GM12874 (cell line): ENCODE measurements around the gene HSD3B7.

Source experiments
- TF ChIP-seq, protein P1 (sequence below): IDR thresholded peaks from 2 replicates; pipeline ENCODE4 v1.5.1; 2011; ENCODE audit warnings: low read depth, mild to moderate bottlenecking, control low read depth, low read length, moderate library complexity; ENCODE audit not compliant: insufficient read depth

The HSD3B7 gene

GRCh38 chr16:31006589-31006988 is 21.6 kb downstream of the HSD3B7 start:
- TF ChIP-seq, protein P1, sequence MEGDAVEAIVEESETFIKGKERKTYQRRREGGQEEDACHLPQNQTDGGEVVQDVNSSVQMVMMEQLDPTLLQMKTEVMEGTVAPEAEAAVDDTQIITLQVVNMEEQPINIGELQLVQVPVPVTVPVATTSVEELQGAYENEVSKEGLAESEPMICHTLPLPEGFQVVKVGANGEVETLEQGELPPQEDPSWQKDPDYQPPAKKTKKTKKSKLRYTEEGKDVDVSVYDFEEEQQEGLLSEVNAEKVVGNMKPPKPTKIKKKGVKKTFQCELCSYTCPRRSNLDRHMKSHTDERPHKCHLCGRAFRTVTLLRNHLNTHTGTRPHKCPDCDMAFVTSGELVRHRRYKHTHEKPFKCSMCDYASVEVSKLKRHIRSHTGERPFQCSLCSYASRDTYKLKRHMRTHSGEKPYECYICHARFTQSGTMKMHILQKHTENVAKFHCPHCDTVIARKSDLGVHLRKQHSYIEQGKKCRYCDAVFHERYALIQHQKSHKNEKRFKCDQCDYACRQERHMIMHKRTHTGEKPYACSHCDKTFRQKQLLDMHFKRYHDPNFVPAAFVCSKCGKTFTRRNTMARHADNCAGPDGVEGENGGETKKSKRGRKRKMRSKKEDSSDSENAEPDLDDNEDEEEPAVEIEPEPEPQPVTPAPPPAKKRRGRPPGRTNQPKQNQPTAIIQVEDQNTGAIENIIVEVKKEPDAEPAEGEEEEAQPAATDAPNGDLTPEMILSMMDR, result no peak

- TF ChIP-seq, protein P1, result no peak
These were observed 22.7 kb downstream of the HSD3B7 start for GRCh38 chr16:31007684-31008083.

- TF ChIP-seq, protein P1, result no peak
These were observed 23.1 kb downstream of the HSD3B7 start for GRCh38 chr16:31008149-31008548.

DNA sequence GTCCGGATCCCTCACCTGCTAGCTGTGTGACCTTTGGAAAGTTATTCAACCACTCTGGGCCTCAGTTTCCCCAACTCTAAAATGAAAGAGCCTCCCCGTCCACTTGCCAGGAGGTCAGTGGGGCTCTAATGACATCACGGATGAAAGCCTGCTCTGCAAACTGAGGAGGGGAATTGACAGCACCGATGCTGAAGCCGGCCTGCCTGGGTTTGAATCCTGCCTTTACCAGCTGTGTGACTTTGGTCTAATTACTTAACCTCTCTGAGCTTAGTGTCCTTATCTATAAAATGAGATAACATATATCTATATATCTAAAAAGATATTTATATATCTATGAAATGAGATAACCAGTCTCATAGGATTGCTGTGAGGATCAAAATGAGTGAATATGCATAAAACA is 23.5 kb downstream of the HSD3B7 start:
- TF ChIP-seq, protein P1, result no peak

GRCh38 chr16:31009120-31009519 is 24.1 kb downstream of the HSD3B7 start:
- TF ChIP-seq, protein P1, result no peak

GRCh38 chr16:31009894-31010584 is 25.0 kb downstream of the HSD3B7 start:
- TF ChIP-seq, protein P1, result no peak

DNA sequence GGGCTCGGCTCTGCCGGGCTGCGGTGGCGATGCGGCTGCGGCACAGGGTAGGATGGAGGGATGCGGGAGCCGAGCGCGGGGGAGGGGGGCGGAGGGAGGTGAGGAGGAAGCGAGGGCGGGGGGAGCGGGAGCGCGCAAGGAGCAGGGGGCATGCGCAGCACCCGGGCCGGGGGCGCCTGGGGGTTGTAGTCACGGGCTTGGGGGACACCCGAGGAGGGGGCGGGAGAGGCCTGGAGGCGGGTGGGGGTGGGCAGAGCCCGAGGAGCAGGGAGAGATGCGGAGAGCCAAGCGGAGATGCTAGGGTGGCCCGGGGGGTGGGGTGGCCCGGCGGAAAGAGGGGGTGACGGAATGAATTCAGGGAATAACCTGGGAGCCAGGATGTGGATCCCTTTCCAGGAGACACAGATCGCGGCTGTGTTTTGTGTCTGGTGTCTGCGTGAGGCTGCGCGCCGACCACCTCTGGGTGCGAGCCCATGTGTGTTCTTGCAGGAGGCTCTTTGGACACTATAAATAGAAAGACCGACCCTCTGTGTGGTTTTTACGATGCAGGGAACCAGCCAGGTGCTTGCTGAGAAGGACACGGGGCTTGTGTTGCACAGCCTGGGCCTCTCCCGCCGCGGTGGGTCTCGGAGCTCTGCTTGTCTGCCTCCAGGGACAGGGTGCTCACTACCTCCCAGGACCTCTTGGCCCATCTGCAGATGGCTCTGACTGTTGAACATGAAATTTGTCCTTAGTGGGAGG is 25.7 kb downstream of the HSD3B7 start, which contains the start of gene STX1B:
Gene STX1B, minus strand, starts transcription at position 54 of the 741 bp plus-strand sequence. CDS start 242 bp downstream, outside the sequence.
- TF ChIP-seq, protein P1, result no peak
